Left ventricle myocardium inferior (tissue), 1 donor: ENCODE measurements around the gene PARD3. TPM values are rescaled to one million over a fixed set of nuclear protein-coding genes. Genes with fewer than 3 reads are reported as not detected.

Experiments used
- DNase-seq: peaks from one replicate; pipeline ENCODE4 v3.0.0-alpha.2; 2020
- H3K27ac ChIP-seq: fragments of 200-600 bp; replicated peaks from 2 replicates; pipeline ENCODE4 v1.8.0; 2021
- H3K27me3 ChIP-seq: fragments of 200-600 bp; 2 replicates; pipeline ENCODE4 v1.8.0; 2021; ENCODE audit warnings: low read depth
- H3K36me3 ChIP-seq: fragments of 200-600 bp; 2 replicates; pipeline ENCODE4 v1.8.0; 2021
- H3K4me1 ChIP-seq: fragments of 200-600 bp; 2 replicates; pipeline ENCODE4 v1.8.0; 2021
- H3K4me3 ChIP-seq: fragments of 200-600 bp; 2 replicates; pipeline ENCODE4 v1.8.0; 2021; ENCODE audit warnings: mild to moderate bottlenecking, moderate library complexity
- H3K9me3 ChIP-seq: fragments of 200-600 bp; replicated peaks from 2 replicates; pipeline ENCODE4 v1.8.0; 2021
- intact Hi-C: fragments of 100-400 bp; cut with micrococcal nuclease; formaldehyde crosslinking; loops from one replicate; pipeline ENCODE4 v1.11.0; 2022
- total RNA-seq: library from RNA; stranded (reverse); fragmentation: NEBNext Ultra II Directional; extraction: Animal tissue kit (Norgen Biotek cat#: 25700); gene quantifications from one replicate; pipeline ENCODE4 v1.2.1, GENCODE V29; 2021
- TF ChIP-seq, protein P1 (sequence below): fragments of 200-600 bp; IDR thresholded peaks from 2 replicates; pipeline ENCODE4 v1.8.0; 2021; ENCODE audit warnings: antibody characterized with exemption, mild to moderate bottlenecking, borderline replicate concordance
- donor health status: DM: no; HTN: yes; CAD: no; lungs with severe emphysema.

PARD3 gene
- total RNA-seq, 1 donor from 2014 or later = 29.6 TPM

DNA sequence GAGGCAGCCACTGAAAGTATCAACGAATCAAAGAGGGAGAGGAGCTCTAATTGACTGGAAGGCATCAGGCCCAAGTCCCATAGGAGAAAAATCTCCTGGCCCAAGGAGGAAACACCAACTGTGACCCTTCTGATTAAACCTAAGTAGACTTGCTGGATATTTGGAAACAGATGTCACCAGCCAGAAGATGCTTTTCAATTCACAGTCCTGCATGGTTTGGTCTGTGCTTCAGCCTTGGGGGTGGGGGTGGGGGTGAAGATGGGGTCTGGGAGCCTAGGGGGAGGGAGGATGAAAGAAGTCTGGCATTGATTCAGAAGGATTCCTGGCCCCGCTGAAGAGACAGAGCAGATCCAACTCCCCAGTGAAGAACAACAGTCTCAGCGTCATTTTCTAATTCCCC, 623.7 kb downstream of the PARD3 start:
- H3K36me3 ChIP-seq = no peaks in the 10 kb centered on the region
- TF ChIP-seq, protein P1, sequence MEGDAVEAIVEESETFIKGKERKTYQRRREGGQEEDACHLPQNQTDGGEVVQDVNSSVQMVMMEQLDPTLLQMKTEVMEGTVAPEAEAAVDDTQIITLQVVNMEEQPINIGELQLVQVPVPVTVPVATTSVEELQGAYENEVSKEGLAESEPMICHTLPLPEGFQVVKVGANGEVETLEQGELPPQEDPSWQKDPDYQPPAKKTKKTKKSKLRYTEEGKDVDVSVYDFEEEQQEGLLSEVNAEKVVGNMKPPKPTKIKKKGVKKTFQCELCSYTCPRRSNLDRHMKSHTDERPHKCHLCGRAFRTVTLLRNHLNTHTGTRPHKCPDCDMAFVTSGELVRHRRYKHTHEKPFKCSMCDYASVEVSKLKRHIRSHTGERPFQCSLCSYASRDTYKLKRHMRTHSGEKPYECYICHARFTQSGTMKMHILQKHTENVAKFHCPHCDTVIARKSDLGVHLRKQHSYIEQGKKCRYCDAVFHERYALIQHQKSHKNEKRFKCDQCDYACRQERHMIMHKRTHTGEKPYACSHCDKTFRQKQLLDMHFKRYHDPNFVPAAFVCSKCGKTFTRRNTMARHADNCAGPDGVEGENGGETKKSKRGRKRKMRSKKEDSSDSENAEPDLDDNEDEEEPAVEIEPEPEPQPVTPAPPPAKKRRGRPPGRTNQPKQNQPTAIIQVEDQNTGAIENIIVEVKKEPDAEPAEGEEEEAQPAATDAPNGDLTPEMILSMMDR = no peak
- H3K4me1 ChIP-seq = no peaks in the 10 kb centered on the region
- H3K27me3 ChIP-seq = no peaks in the 10 kb centered on the region
- no peaks in the 10 kb centered on the region for H3K9me3 ChIP-seq
- H3K27ac ChIP-seq = no peak overlapping the region
- H3K4me3 ChIP-seq = no peak overlapping the region
- intact Hi-C loops = no loop called here
- DNase-seq = no peak

GRCh38 chr10:34190580-34190979, 624.5 kb downstream of the PARD3 start:
- Histone ChIP-seq H3K4me3 (no peak overlapping the region), H3K27me3 (no peaks in the 10 kb centered on the region), H3K9me3 (no peaks in the 10 kb centered on the region), H3K4me1 (peaks cover 6% of the 10 kb centered on the region), H3K36me3 (no peaks in the 10 kb centered on the region), H3K27ac (no peak overlapping the region)
- TF ChIP-seq, protein P1 = no peak
- no peak for DNase-seq
- intact Hi-C loops = no loop called here

- Histone ChIP-seq H3K9me3 (no peaks in the 10 kb centered on the region), H3K4me1 (peaks cover 14% of the 10 kb centered on the region), H3K4me3 (no peak overlapping the region), H3K27me3 (no peaks in the 10 kb centered on the region), H3K36me3 (no peaks in the 10 kb centered on the region), H3K27ac (no peak overlapping the region)
- DNase-seq = no peak
- TF ChIP-seq, protein P1 = no peak
- intact Hi-C loops = no loop called here
Observed at GRCh38 chr10:34189830-34190229, 625.3 kb downstream of the PARD3 start.

GRCh38 chr10:34188221-34188620, 626.9 kb downstream of the PARD3 start:
- no peaks in the 10 kb centered on the region for H3K9me3 ChIP-seq
- H3K36me3 ChIP-seq = no peaks in the 10 kb centered on the region
- TF ChIP-seq, protein P1 = no peak
- H3K27ac ChIP-seq = no peak overlapping the region
- H3K4me3 ChIP-seq = no peak overlapping the region
- no peak for DNase-seq
- no peaks in the 10 kb centered on the region for H3K27me3 ChIP-seq
- H3K4me1 ChIP-seq = peaks cover 21% of the 10 kb centered on the region
- intact Hi-C loops = no loop called here

- Histone ChIP-seq H3K4me1 (peaks cover 21% of the 10 kb centered on the region), H3K36me3 (no peaks in the 10 kb centered on the region), H3K9me3 (no peaks in the 10 kb centered on the region), H3K27ac (no peak overlapping the region), H3K4me3 (no peak overlapping the region), H3K27me3 (no peaks in the 10 kb centered on the region)
- TF ChIP-seq, protein P1 = no peak
- intact Hi-C loops = no loop called here
- DNase-seq = no peak
Observed at GRCh38 chr10:34187201-34187600, 627.9 kb downstream of the PARD3 start.

- Histone ChIP-seq H3K27me3 (no peaks in the 10 kb centered on the region), H3K4me3 (no peak overlapping the region), H3K9me3 (no peaks in the 10 kb centered on the region), H3K4me1 (peaks cover 21% of the 10 kb centered on the region), H3K27ac (no peak overlapping the region), H3K36me3 (no peaks in the 10 kb centered on the region)
- DNase-seq = no peak
- intact Hi-C loops = no loop called here
- TF ChIP-seq, protein P1 = no peak
Observed at GRCh38 chr10:34186745-34187144, 628.4 kb downstream of the PARD3 start.
